Nephron progenitor cell (in vitro differentiated cells): ENCODE measurements around the gene CD300LB.
"Not testable (repeated sequence)": the region's sequence is repeated elsewhere in the genome, so short reads cannot be mapped to it uniquely, and the experiment has no call there.

Experiments
- DNase-seq: peaks from one replicate; pipeline ENCODE4 v3.0.0; 2021
- H3K27ac Mint-ChIP-seq: 2 replicates; pipeline ENCODE4 v1.8.0; 2021; ENCODE audit warnings: mild to moderate bottlenecking, moderate library complexity, mixed read lengths
- H3K27me3 Mint-ChIP-seq: 2 replicates; pipeline ENCODE4 v1.8.0; 2021; ENCODE audit warnings: mild to moderate bottlenecking, low read depth, mixed read lengths; ENCODE audit not compliant: poor library complexity
- H3K36me3 Mint-ChIP-seq: 2 replicates; pipeline ENCODE4 v1.8.0; 2021; ENCODE audit warnings: low read depth, mixed read lengths
- H3K4me1 Mint-ChIP-seq: 2 replicates; pipeline ENCODE4 v1.8.0; 2021; ENCODE audit warnings: mixed read lengths
- H3K4me3 Mint-ChIP-seq: 2 replicates; pipeline ENCODE4 v1.8.0; 2021; ENCODE audit warnings: mild to moderate bottlenecking, moderate library complexity, mixed read lengths
- H3K9me3 Mint-ChIP-seq: 2 replicates; pipeline ENCODE4 v1.8.0; 2021; ENCODE audit warnings: mild to moderate bottlenecking, moderate library complexity, mixed read lengths
- CTCF ChIP-seq: fragments of 200-600 bp; sonication (generic); IDR thresholded peaks from 2 replicates; pipeline ENCODE4 v1.5.0; 2021; ENCODE audit warnings: antibody characterized with exemption

Gene CD300LB

GRCh38 chr17:74502861-74503260 lies 28.4 kb downstream of the CD300LB start:
- H3K4me3 Mint-ChIP-seq, result no peak overlapping the region
- DNase-seq, result no peak
- no peak for TF ChIP-seq CTCF

GRCh38 chr17:74499992-74500391 lies 31.3 kb downstream of the CD300LB start:
- Mint-ChIP-seq H3K4me1 (no peaks in the 10 kb centered on the region), H3K9me3 (no peaks in the 10 kb centered on the region), H3K4me3 (no peak overlapping the region), H3K36me3 (no peaks in the 10 kb centered on the region), H3K27ac (no peak overlapping the region), H3K27me3 (peaks cover 36% of the 10 kb centered on the region)
- DNase-seq, result no peak
- TF ChIP-seq CTCF, result no peak

More at GRCh38 chr17:74502861-74503260, 28.4 kb downstream of the CD300LB start:
- Mint-ChIP-seq H3K27me3 (peaks cover 31% of the 10 kb centered on the region), H3K4me1 (no peaks in the 10 kb centered on the region), H3K9me3 (no peaks in the 10 kb centered on the region), H3K36me3 (no peaks in the 10 kb centered on the region), H3K27ac (no peak overlapping the region)

GRCh38 chr17:74497471-74497870 lies 33.8 kb downstream of the CD300LB start:
- Mint-ChIP-seq H3K36me3 (no peaks in the 10 kb centered on the region), H3K9me3 (no peaks in the 10 kb centered on the region), H3K4me3 (no peak overlapping the region), H3K27ac (no peak overlapping the region), H3K4me1 (no peaks in the 10 kb centered on the region), H3K27me3 (peaks cover 50% of the 10 kb centered on the region)
- TF ChIP-seq CTCF, result no peak
- no peak for DNase-seq

- Mint-ChIP-seq H3K4me3 (no peak overlapping the region), H3K27ac (no peak overlapping the region), H3K36me3 (no peaks in the 10 kb centered on the region), H3K4me1 (no peaks in the 10 kb centered on the region), H3K27me3 (peaks cover 42% of the 10 kb centered on the region), H3K9me3 (peaks cover 12% of the 10 kb centered on the region)
- DNase-seq, result peak; percentile 84
- peak; percentile 94 for TF ChIP-seq CTCF
Observed at GRCh38 chr17:74493331-74493833, 37.9 kb downstream of the CD300LB start.

- DNase-seq, result no peak
- H3K27me3 Mint-ChIP-seq, result peaks cover 43% of the 10 kb centered on the region
- H3K4me3 Mint-ChIP-seq, result no peak overlapping the region
- H3K36me3 Mint-ChIP-seq, result no peaks in the 10 kb centered on the region
- H3K27ac Mint-ChIP-seq, result no peak overlapping the region
- H3K9me3 Mint-ChIP-seq, result peaks cover 20% of the 10 kb centered on the region
- TF ChIP-seq CTCF, result no peak
- H3K4me1 Mint-ChIP-seq, result no peaks in the 10 kb centered on the region
Observed at GRCh38 chr17:74491626-74492025, 39.6 kb downstream of the CD300LB start.

- Mint-ChIP-seq H3K27ac (no peak overlapping the region), H3K4me3 (no peak overlapping the region), H3K27me3 (peaks cover 39% of the 10 kb centered on the region), H3K9me3 (peaks cover 20% of the 10 kb centered on the region), H3K4me1 (no peaks in the 10 kb centered on the region), H3K36me3 (no peaks in the 10 kb centered on the region)
- DNase-seq, result no peak
- no peak for TF ChIP-seq CTCF
Observed at GRCh38 chr17:74490716-74491115, 40.6 kb downstream of the CD300LB start.

- H3K4me1 Mint-ChIP-seq, H3K4me3 Mint-ChIP-seq, H3K36me3 Mint-ChIP-seq, H3K27ac Mint-ChIP-seq, DNase-seq: not testable (repeated sequence)
- Mint-ChIP-seq H3K27me3 (peaks cover 36% of the 10 kb centered on the region), H3K9me3 (peaks cover 20% of the 10 kb centered on the region)
Observed at GRCh38 chr17:74488276-74488675, 43.0 kb downstream of the CD300LB start.
